H9 (cell line): ENCODE measurements around the gene ARSG. TPM values are rescaled to one million over a fixed set of nuclear protein-coding genes. Genes with fewer than 3 reads are reported as not detected.

ENCODE experiments used
- DNase-seq: peaks from one replicate; pipeline ENCODE4 v3.0.0-alpha.2; 2017
- H2AFZ ChIP-seq: one replicate; pipeline ENCODE4 v1.6.1; 2013; ENCODE audit warnings: mild to moderate bottlenecking, low read length, control low read depth, moderate library complexity
- H2AK5ac ChIP-seq: 2 replicates; pipeline ENCODE4 v1.6.1; 2013; ENCODE audit warnings: low read length, control low read depth, mixed read lengths; ENCODE audit not compliant: insufficient read length
- H2BK120ac ChIP-seq: one replicate; pipeline ENCODE4 v1.6.1; 2013; ENCODE audit warnings: low read depth, mild to moderate bottlenecking, low read length, control low read depth, inconsistent platforms; ENCODE audit not compliant: poor library complexity, severe bottlenecking
- H2BK12ac ChIP-seq: 2 replicates; pipeline ENCODE4 v1.6.1; 2013; ENCODE audit warnings: low read length, control low read depth, mixed read lengths, low read depth; ENCODE audit not compliant: insufficient read length
- H2BK15ac ChIP-seq: 2 replicates; pipeline ENCODE4 v1.6.1; 2013; ENCODE audit warnings: low read depth, low read length, control low read depth
- H2BK20ac ChIP-seq: one replicate; pipeline ENCODE4 v1.6.1; 2013; ENCODE audit warnings: low read depth, mild to moderate bottlenecking, low read length, control low read depth, inconsistent platforms; ENCODE audit not compliant: poor library complexity, severe bottlenecking
- H2BK5ac ChIP-seq: 2 replicates; pipeline ENCODE4 v1.6.1; 2013; ENCODE audit warnings: low read length, control low read depth, mixed read lengths; ENCODE audit not compliant: insufficient read length
- H3K14ac ChIP-seq: 2 replicates; pipeline ENCODE4 v1.6.1; 2013; ENCODE audit warnings: low read length, control low read depth; ENCODE audit not compliant: insufficient read depth
- H3K18ac ChIP-seq: 2 replicates; pipeline ENCODE4 v1.6.1; 2013; ENCODE audit warnings: low read depth, mild to moderate bottlenecking, mixed read lengths, low read length, control low read depth; ENCODE audit not compliant: insufficient read length
- H3K23ac ChIP-seq: 2 replicates; pipeline ENCODE4 v1.6.1; 2013; ENCODE audit warnings: low read length, control low read depth, mixed read lengths, low read depth; ENCODE audit not compliant: insufficient read length
- H3K23me2 ChIP-seq: 2 replicates; pipeline ENCODE4 v1.6.1; 2013; ENCODE audit warnings: low read depth, mild to moderate bottlenecking, mixed read lengths, low read length, control low read depth; ENCODE audit not compliant: insufficient read length, poor library complexity, severe bottlenecking
- H3K27ac ChIP-seq: 2 replicates; pipeline ENCODE4 v1.5.1; 2013; ENCODE audit warnings: low read length, control low read depth, mixed read lengths, low read depth; ENCODE audit not compliant: insufficient read length
- H3K27me3 ChIP-seq: 2 replicates; pipeline ENCODE4 v1.6.1; 2013; ENCODE audit warnings: low read length, control low read depth, inconsistent platforms; ENCODE audit not compliant: insufficient read depth
- H3K4ac ChIP-seq: 2 replicates; pipeline ENCODE4 v1.6.1; 2013; ENCODE audit warnings: low read depth, mild to moderate bottlenecking, control low read depth, inconsistent platforms, low read length, moderate library complexity
- H3K4me1 ChIP-seq: 2 replicates; pipeline ENCODE4 v1.6.1; 2013; ENCODE audit warnings: low read length, control low read depth, inconsistent platforms; ENCODE audit not compliant: insufficient read depth
- H3K4me2 ChIP-seq: 2 replicates; pipeline ENCODE4 v1.6.1; 2013; ENCODE audit warnings: low read length, control low read depth, mixed read lengths; ENCODE audit not compliant: insufficient read length, insufficient read depth
- H3K56ac ChIP-seq: 2 replicates; pipeline ENCODE4 v1.6.1; 2013; ENCODE audit warnings: low read depth, mild to moderate bottlenecking, mixed read lengths, low read length, control low read depth; ENCODE audit not compliant: insufficient read length
- H3K79me1 ChIP-seq: 2 replicates; pipeline ENCODE4 v1.6.1; 2013; ENCODE audit warnings: low read depth, mild to moderate bottlenecking, moderate library complexity, low read length, control low read depth, inconsistent platforms; ENCODE audit not compliant: insufficient read depth, poor library complexity, severe bottlenecking
- H3K79me2 ChIP-seq: 2 replicates; pipeline ENCODE4 v1.6.1; 2013; ENCODE audit warnings: low read length, control low read depth, inconsistent platforms; ENCODE audit not compliant: insufficient read depth
- H3K9ac ChIP-seq: 2 replicates; pipeline ENCODE4 v1.6.1; 2013; ENCODE audit warnings: low read length, control low read depth, mixed read lengths; ENCODE audit not compliant: insufficient read length; ENCODE audit errors: extremely low read depth
- H3K9me3 ChIP-seq: one replicate; pipeline ENCODE4 v1.6.1; 2013; ENCODE audit warnings: low read depth, low read length, inconsistent platforms; ENCODE audit not compliant: control insufficient read depth
- H3T11ph ChIP-seq: one replicate; pipeline ENCODE4 v1.6.1; 2013; ENCODE audit warnings: mild to moderate bottlenecking, low read length, control low read depth, inconsistent platforms
- H4K20me1 ChIP-seq: one replicate; pipeline ENCODE4 v1.6.1; 2013; ENCODE audit not compliant: control insufficient read depth, insufficient read length, insufficient read depth
- H4K5ac ChIP-seq: 2 replicates; pipeline ENCODE4 v1.6.1; 2013; ENCODE audit warnings: low read depth, mild to moderate bottlenecking, mixed read lengths, low read length, control low read depth; ENCODE audit not compliant: insufficient read length
- H4K8ac ChIP-seq: replicated peaks from 2 replicates; pipeline ENCODE4 v1.6.1; 2013; ENCODE audit warnings: low read length, control low read depth, mixed read lengths, low read depth; ENCODE audit not compliant: insufficient read length
- H4K91ac ChIP-seq: 2 replicates; pipeline ENCODE4 v1.6.1; 2013; ENCODE audit warnings: low read depth, mild to moderate bottlenecking, moderate library complexity, mixed read lengths, low read length, control low read depth; ENCODE audit not compliant: insufficient read length
- H3K27ac Mint-ChIP-seq, 3 experiments: 2 replicates in 2 of 3; 3 replicates in 1 of 3; pipeline ENCODE4 v1.8.0; 2020 to 2021; ENCODE audit warnings: mixed read lengths in 3 of 3, mild to moderate bottlenecking in 1 of 3, moderate library complexity in 1 of 3
- H3K27me3 Mint-ChIP-seq: 2 replicates; pipeline ENCODE4 v1.8.0; 2021; ENCODE audit warnings: low read depth, mild to moderate bottlenecking, moderate library complexity, mixed read lengths
- H3K36me3 Mint-ChIP-seq, 3 experiments: 2 replicates in 2 of 3; 3 replicates in 1 of 3; pipeline ENCODE4 v1.8.0; 2020 to 2021; ENCODE audit warnings: low read depth in 3 of 3, mixed read lengths in 3 of 3; ENCODE audit not compliant: insufficient read depth in 1 of 3
- H3K4me1 Mint-ChIP-seq, 2 experiments: 2 replicates each; pipeline ENCODE4 v1.8.0; 2020; ENCODE audit warnings: mixed read lengths in 2 of 2
- H3K4me3 Mint-ChIP-seq, 2 experiments: 2 replicates in 1 of 2; 3 replicates in 1 of 2; pipeline ENCODE4 v1.8.0; 2020 to 2021; ENCODE audit warnings: mild to moderate bottlenecking in 2 of 2, mixed read lengths in 2 of 2, moderate library complexity in 1 of 2
- H3K9me3 Mint-ChIP-seq, 2 experiments: 2 replicates in 1 of 2; 3 replicates in 1 of 2; pipeline ENCODE4 v1.8.0; 2020; ENCODE audit warnings: mild to moderate bottlenecking in 2 of 2, mixed read lengths in 2 of 2, moderate library complexity in 1 of 2
- CTCF ChIP-seq: fragments of 200-600 bp; sonication (generic); conservative IDR thresholded peaks from 3 replicates; pipeline ENCODE4 v1.8.0; 2021; ENCODE audit warnings: antibody characterized with exemption, mild to moderate bottlenecking
- WGBS: extraction: QIAGEN DNeasy Blood & Tissue Kit; methylation state at CpG from one replicate; pipeline ENCODE4 v1.1.7; 2013; ENCODE audit warnings: missing lambda C conversion rate, low lambda C conversion rate, mixed read lengths; ENCODE audit not compliant: insufficient read length; ENCODE audit errors: extremely low coverage; 5-methylcytosine and 5-hydroxymethylcytosine counted together
- total RNA-seq: library from RNA; stranded (reverse); gene quantifications from 2 replicates; pipeline ENCODE4 v1.2.1, GENCODE V29; 2021

Gene ARSG
- total RNA-seq, 1 experiment from 2014 or later, result 3.6 TPM

DNA sequence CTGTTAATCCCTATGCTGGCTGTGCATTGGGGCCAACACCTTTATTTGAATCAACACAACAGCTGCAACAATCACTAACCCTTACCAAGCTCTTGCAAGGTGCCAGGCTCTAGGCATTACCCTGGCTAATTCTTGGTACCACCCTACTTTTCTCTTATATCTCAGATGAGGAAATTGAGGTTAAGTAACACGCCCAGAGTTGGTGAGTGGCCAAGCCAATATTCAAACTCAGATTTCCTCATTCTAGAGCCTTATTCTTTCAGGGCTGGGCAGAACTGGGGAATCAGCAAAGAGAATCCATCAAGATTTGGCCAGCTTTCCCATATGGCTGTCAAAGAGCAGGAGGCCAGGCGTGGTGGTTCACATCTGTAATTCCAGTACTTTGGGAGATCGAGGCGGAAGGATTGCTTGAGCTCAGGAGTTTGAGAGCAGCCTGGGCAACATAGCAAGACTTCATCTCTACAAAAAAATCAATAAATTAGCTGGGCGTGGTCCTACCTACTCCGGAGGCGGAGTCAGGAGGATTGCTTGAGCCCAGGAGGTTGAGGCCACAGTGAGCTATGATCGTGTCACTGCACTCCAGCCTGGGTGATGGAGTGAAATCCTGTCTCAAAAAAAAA lies 23.7 kb downstream of the ARSG start:
- H3K79me1 ChIP-seq, result no peaks in the 10 kb centered on the region
- no peak overlapping the region for H3K9ac ChIP-seq
- no peak overlapping the region for H2BK5ac ChIP-seq
- H2AK5ac ChIP-seq, result no peak overlapping the region
- no peak for TF ChIP-seq CTCF
- H4K20me1 ChIP-seq, result no peaks in the 10 kb centered on the region
- H3K79me2 ChIP-seq, result no peaks in the 10 kb centered on the region
- no CpG with 5 or more reads among the region's 8 CpGs for WGBS
- no peak overlapping the region for H3K4ac ChIP-seq
- H3K23me2 ChIP-seq, result no peaks in the 10 kb centered on the region
- H3K27me3 ChIP-seq, result no peaks in the 10 kb centered on the region
- H2AFZ ChIP-seq, result no peak overlapping the region
- H2BK20ac ChIP-seq, result no peak overlapping the region
- H4K5ac ChIP-seq, result no peak overlapping the region
- H3K27ac ChIP-seq, result no peak overlapping the region
- H3K9me3 ChIP-seq, result no peaks in the 10 kb centered on the region
- H3K4me2 ChIP-seq, result no peak overlapping the region
- H2BK120ac ChIP-seq, result no peak overlapping the region
- peaks cover 9 to 21% of the 10 kb centered on the region in 2 experiments for H3K4me1 Mint-ChIP-seq
- no peak for DNase-seq
- no peak overlapping the region for H3T11ph ChIP-seq
- no peak overlapping the region for H4K91ac ChIP-seq
- H3K23ac ChIP-seq, result no peak overlapping the region
- H3K4me1 ChIP-seq, result no peaks in the 10 kb centered on the region; the same call in 1 of the 2 replicates
- H3K36me3 Mint-ChIP-seq, result peaks cover 0 to 13% (median 0%) of the 10 kb centered on the region in 3 experiments; a peak in 4 of 7 replicates
- no peak overlapping the region for H3K4me3 Mint-ChIP-seq
- H3K18ac ChIP-seq, result no peak overlapping the region
- H3K14ac ChIP-seq, result no peak overlapping the region
- no peak overlapping the region for H3K56ac ChIP-seq
- no peak overlapping the region for H2BK15ac ChIP-seq
- no peak overlapping the region for H2BK12ac ChIP-seq
- H4K8ac ChIP-seq, result peak overlapping the region; percentile 26
- no peak overlapping the region for H3K27ac Mint-ChIP-seq
- H3K9me3 Mint-ChIP-seq, result no peaks in the 10 kb centered on the region
- H3K27me3 Mint-ChIP-seq, result no peaks in the 10 kb centered on the region
